Stimulated activated naive CD8-positive, alpha-beta T cell treated with anti-CD3 and anti-CD28 coated beads, Interleukin-15, amount 100 ng/mL, for 72 hours (primary cell): ENCODE measurements around the gene PPP1R12B.
"Not testable (repeated sequence)": the region's sequence is repeated elsewhere in the genome, so short reads cannot be mapped to it uniquely, and the experiment has no call there.

Experiments used
- ATAC-seq: fragments of 150-1000 bp; cut with Tn5 transposase; 2 replicates; pipeline ENCODE4 v1.10.0; 2021; ENCODE audit warnings: mild to moderate bottlenecking, moderate library complexity
- DNase-seq, 2 donors: peaks; one replicate each; pipeline ENCODE4 v3.0.0; 2021 to 2022
- H3K27ac Mint-ChIP-seq, 2 donors: one replicate each; pipeline ENCODE4 v1.8.0; 2022; ENCODE audit warnings: mild to moderate bottlenecking in 2 of 2, mixed read lengths in 2 of 2, moderate library complexity in 2 of 2
- H3K27me3 Mint-ChIP-seq: one replicate; pipeline ENCODE4 v1.8.0; 2022; ENCODE audit warnings: mixed read lengths
- H3K4me1 Mint-ChIP-seq: one replicate; pipeline ENCODE4 v1.8.0; 2022; ENCODE audit warnings: mild to moderate bottlenecking, mixed read lengths
- H3K4me3 Mint-ChIP-seq, 2 donors: one replicate each; pipeline ENCODE4 v1.8.0; 2022; ENCODE audit warnings: mild to moderate bottlenecking in 2 of 2, mixed read lengths in 2 of 2, moderate library complexity in 1 of 2
- H3K9me3 Mint-ChIP-seq, 2 donors: one replicate each; pipeline ENCODE4 v1.8.0; 2022; ENCODE audit warnings: mixed read lengths in 2 of 2

The PPP1R12B gene

GRCh38 chr1:202505880-202506575 is 157.5 kb downstream of the PPP1R12B start:
- not testable (repeated sequence) for H3K27ac Mint-ChIP-seq, H3K4me1 Mint-ChIP-seq, DNase-seq

GRCh38 chr1:202508863-202509262 is 160.4 kb downstream of the PPP1R12B start:
- not testable (repeated sequence) for H3K4me3 Mint-ChIP-seq, H3K4me1 Mint-ChIP-seq

More at GRCh38 chr1:202505880-202506575, 157.5 kb downstream of the PPP1R12B start:
- H3K27me3 Mint-ChIP-seq, ATAC-seq, H3K4me3 Mint-ChIP-seq, H3K9me3 Mint-ChIP-seq: not testable (repeated sequence)

GRCh38 chr1:202513875-202514274 is 165.4 kb downstream of the PPP1R12B start:
- not testable (repeated sequence) for DNase-seq, H3K4me1 Mint-ChIP-seq, H3K4me3 Mint-ChIP-seq, ATAC-seq, H3K27ac Mint-ChIP-seq, H3K9me3 Mint-ChIP-seq, H3K27me3 Mint-ChIP-seq

More at GRCh38 chr1:202508863-202509262, 160.4 kb downstream of the PPP1R12B start:
- H3K27me3 Mint-ChIP-seq, H3K9me3 Mint-ChIP-seq, H3K27ac Mint-ChIP-seq, ATAC-seq, DNase-seq: not testable (repeated sequence)

GRCh38 chr1:202516434-202516877 is 168.0 kb downstream of the PPP1R12B start:
- ATAC-seq = no peak
- H3K4me3 Mint-ChIP-seq = no peak overlapping the region
- H3K4me1 Mint-ChIP-seq = no peaks in the 10 kb centered on the region
- no peaks in the 10 kb centered on the region for H3K9me3 Mint-ChIP-seq
- H3K27ac Mint-ChIP-seq = no peak overlapping the region
- no peaks in the 10 kb centered on the region for H3K27me3 Mint-ChIP-seq
- DNase-seq = no peak

- not testable (repeated sequence) for H3K27ac Mint-ChIP-seq, DNase-seq, H3K27me3 Mint-ChIP-seq, H3K4me3 Mint-ChIP-seq, ATAC-seq, H3K4me1 Mint-ChIP-seq, H3K9me3 Mint-ChIP-seq
Observed at GRCh38 chr1:202517146-202517545, 168.6 kb downstream of the PPP1R12B start.

GRCh38 chr1:202518180-202518579 is 169.7 kb downstream of the PPP1R12B start:
- not testable (repeated sequence) for H3K9me3 Mint-ChIP-seq, H3K4me1 Mint-ChIP-seq, H3K4me3 Mint-ChIP-seq, H3K27ac Mint-ChIP-seq, ATAC-seq, H3K27me3 Mint-ChIP-seq, DNase-seq

- not testable (repeated sequence) for H3K4me1 Mint-ChIP-seq, H3K4me3 Mint-ChIP-seq, H3K9me3 Mint-ChIP-seq, H3K27ac Mint-ChIP-seq, H3K27me3 Mint-ChIP-seq, ATAC-seq, DNase-seq
Observed at GRCh38 chr1:202518905-202519304, 170.4 kb downstream of the PPP1R12B start.

GRCh38 chr1:202520129-202520856 is 171.8 kb downstream of the PPP1R12B start:
- DNase-seq, H3K4me1 Mint-ChIP-seq, H3K27ac Mint-ChIP-seq, H3K27me3 Mint-ChIP-seq, H3K9me3 Mint-ChIP-seq, ATAC-seq, H3K4me3 Mint-ChIP-seq: not testable (repeated sequence)

GRCh38 chr1:202520857-202521216 is 172.3 kb downstream of the PPP1R12B start:
- DNase-seq, H3K9me3 Mint-ChIP-seq, H3K4me3 Mint-ChIP-seq, H3K27ac Mint-ChIP-seq, ATAC-seq, H3K27me3 Mint-ChIP-seq, H3K4me1 Mint-ChIP-seq: not testable (repeated sequence)

- not testable (repeated sequence) for H3K27ac Mint-ChIP-seq, H3K9me3 Mint-ChIP-seq, ATAC-seq, H3K4me3 Mint-ChIP-seq, H3K27me3 Mint-ChIP-seq, H3K4me1 Mint-ChIP-seq, DNase-seq
Observed at GRCh38 chr1:202521484-202521883, 173.0 kb downstream of the PPP1R12B start.

GRCh38 chr1:202521886-202522285 is 173.4 kb downstream of the PPP1R12B start:
- no peak for ATAC-seq
- Mint-ChIP-seq H3K27ac (no peak overlapping the region), H3K9me3 (no peaks in the 10 kb centered on the region), H3K27me3 (no peaks in the 10 kb centered on the region), H3K4me3 (no peak overlapping the region), H3K4me1 (no peaks in the 10 kb centered on the region)
- no peak for DNase-seq

GRCh38 chr1:202526056-202526455 is 177.6 kb downstream of the PPP1R12B start:
- H3K4me1 Mint-ChIP-seq, DNase-seq, H3K27ac Mint-ChIP-seq, ATAC-seq, H3K9me3 Mint-ChIP-seq, H3K4me3 Mint-ChIP-seq, H3K27me3 Mint-ChIP-seq: not testable (repeated sequence)

GRCh38 chr1:202528096-202528722 is 179.7 kb downstream of the PPP1R12B start:
- not testable (repeated sequence) for H3K27me3 Mint-ChIP-seq, DNase-seq, H3K9me3 Mint-ChIP-seq, H3K27ac Mint-ChIP-seq, H3K4me3 Mint-ChIP-seq, ATAC-seq, H3K4me1 Mint-ChIP-seq

GRCh38 chr1:202530686-202531085 is 182.2 kb downstream of the PPP1R12B start:
- not testable (repeated sequence) for H3K4me3 Mint-ChIP-seq, ATAC-seq, H3K4me1 Mint-ChIP-seq, H3K27ac Mint-ChIP-seq, DNase-seq, H3K27me3 Mint-ChIP-seq, H3K9me3 Mint-ChIP-seq

- ATAC-seq (no peak), DNase-seq (no peak)
- Mint-ChIP-seq H3K4me3 (no peak overlapping the region), H3K4me1 (peaks cover 6% of the 10 kb centered on the region), H3K9me3 (no peaks in the 10 kb centered on the region), H3K27me3 (no peaks in the 10 kb centered on the region), H3K27ac (no peak overlapping the region)
Observed at GRCh38 chr1:202531472-202531811, 182.9 kb downstream of the PPP1R12B start.
